Measurements from ENCODE around the gene IFI35.

Gene IFI35

GRCh38 chr17:43021741-43022512 lies 15.3 kb downstream of the IFI35 start, which contains the start of gene VAT1:
Gene VAT1, minus strand, starts transcription at chr17:43022385. Its CDS starts 63 bp downstream, at chr17:43022322.
- Mint-ChIP-seq H3K4me1 (ENCODE audit: low read depth in 2 of 2) (peaks cover 32 to 42% of the 10 kb centered on the region in 2 donors), H3K36me3 (ENCODE audit: insufficient read depth) (peaks cover 27% of the 10 kb centered on the region), H3K4me3 (peak within 1 kb of the TSS; percentile 84 to 92), H3K9me3 (no peaks in the 10 kb centered on the region), H3K27me3 (no peaks in the 10 kb centered on the region), H3K27ac (peak within 1 kb of the TSS in 1 of 2 donors; percentile 67)
- DNase-seq: peak; percentile 40 to 46 (median 45)
- peak; percentile 44 for ATAC-seq (replicated peaks)

GRCh38 chr17:43024407-43025289 lies 18.1 kb downstream of the IFI35 start, which contains the start of gene RND2:
Gene RND2, plus strand, starts transcription at chr17:43025231. Its CDS starts 117 bp downstream, at chr17:43025348.
- H3K27me3 Mint-ChIP-seq: no peaks in the 10 kb centered on the region
- ATAC-seq (replicated peaks) (peak; percentile 69), DNase-seq (peak; percentile 76 to 82 (median 78))
- H3K36me3 Mint-ChIP-seq (ENCODE audit: insufficient read depth): peaks cover 24% of the 10 kb centered on the region
- H3K4me3 Mint-ChIP-seq: peak within 1 kb of the TSS; percentile 78 to 92
- H3K27ac Mint-ChIP-seq: peak within 1 kb of the TSS; percentile 86 to 89
- H3K9me3 Mint-ChIP-seq: no peaks in the 10 kb centered on the region
- H3K4me1 Mint-ChIP-seq (ENCODE audit: low read depth in 2 of 2): peaks cover 23 to 30% of the 10 kb centered on the region in 2 donors

GRCh38 chr17:43025290-43025657 lies 18.7 kb downstream of the IFI35 start:
- H3K4me1 Mint-ChIP-seq (ENCODE audit: low read depth in 2 of 2): peaks cover 19 to 24% of the 10 kb centered on the region in 2 donors
- peaks cover 19% of the 10 kb centered on the region for H3K36me3 Mint-ChIP-seq (ENCODE audit: insufficient read depth)
- H3K9me3 Mint-ChIP-seq: no peaks in the 10 kb centered on the region
- no peaks in the 10 kb centered on the region for H3K27me3 Mint-ChIP-seq
- peak overlapping the region; percentile 78 to 92 for H3K4me3 Mint-ChIP-seq
- ATAC-seq (replicated peaks) (no peak), DNase-seq (no peak)
- H3K27ac Mint-ChIP-seq: peak overlapping the region; percentile 86 to 89

DNA sequence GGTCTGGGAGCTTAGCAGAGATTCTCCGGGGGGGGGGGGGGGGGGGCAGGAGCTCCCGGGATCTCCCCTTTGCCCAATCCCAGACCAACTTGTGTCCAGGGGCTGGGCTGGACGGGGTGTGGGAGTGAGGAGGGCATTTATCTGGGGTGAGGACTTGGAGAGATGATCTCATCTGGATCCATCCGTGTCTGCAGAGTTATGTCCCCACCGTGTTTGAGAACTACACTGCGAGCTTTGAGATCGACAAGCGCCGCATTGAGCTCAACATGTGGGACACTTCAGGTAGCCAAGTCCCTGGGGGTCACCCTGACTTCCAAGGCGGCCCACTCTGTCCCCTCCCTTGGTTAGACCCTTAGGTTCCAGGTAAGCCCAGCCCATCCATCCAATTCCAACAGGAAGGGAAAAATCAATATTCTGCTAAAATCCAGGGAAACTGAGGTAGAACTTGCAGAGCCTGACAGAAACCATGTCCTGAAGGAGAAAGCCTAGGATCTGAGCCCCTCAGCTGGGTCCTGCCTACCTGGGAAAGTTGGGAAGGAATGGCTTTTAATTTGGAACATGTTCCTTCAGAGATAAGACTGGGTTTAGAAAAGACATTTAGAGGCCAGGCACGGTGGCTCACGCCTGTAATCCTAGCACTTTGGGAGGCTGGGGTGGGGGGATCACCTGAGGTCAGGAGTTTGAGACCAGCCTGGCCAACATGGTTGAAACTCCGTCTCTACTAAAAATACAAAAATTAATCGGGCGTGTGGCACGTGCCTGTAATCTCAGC lies 19.4 kb downstream of the IFI35 start:
- DNase-seq (no peak), ATAC-seq (replicated peaks) (no peak)
- H3K36me3 Mint-ChIP-seq (ENCODE audit: insufficient read depth): peaks cover 13% of the 10 kb centered on the region
- H3K4me1 Mint-ChIP-seq (ENCODE audit: low read depth in 2 of 2): peaks cover 17% of the 10 kb centered on the region in 2 donors
- no peaks in the 10 kb centered on the region for H3K9me3 Mint-ChIP-seq
- H3K4me3 Mint-ChIP-seq: peak overlapping the region; percentile 78 to 92
- H3K27ac Mint-ChIP-seq: peak overlapping the region; percentile 86 to 89
- no peaks in the 10 kb centered on the region for H3K27me3 Mint-ChIP-seq

GRCh38 chr17:43026595-43026994 lies 20.0 kb downstream of the IFI35 start:
- ATAC-seq (replicated peaks) (no peak), DNase-seq (no peak)
- Mint-ChIP-seq H3K27ac (peak overlapping the region; percentile 13 to 31), H3K4me1 (ENCODE audit: low read depth in 2 of 2) (peaks cover 13 to 14% of the 10 kb centered on the region in 2 donors), H3K27me3 (no peaks in the 10 kb centered on the region), H3K36me3 (ENCODE audit: insufficient read depth) (peaks cover 11% of the 10 kb centered on the region), H3K9me3 (no peaks in the 10 kb centered on the region), H3K4me3 (peak overlapping the region in 1 of 2 donors; percentile 12)

DNA sequence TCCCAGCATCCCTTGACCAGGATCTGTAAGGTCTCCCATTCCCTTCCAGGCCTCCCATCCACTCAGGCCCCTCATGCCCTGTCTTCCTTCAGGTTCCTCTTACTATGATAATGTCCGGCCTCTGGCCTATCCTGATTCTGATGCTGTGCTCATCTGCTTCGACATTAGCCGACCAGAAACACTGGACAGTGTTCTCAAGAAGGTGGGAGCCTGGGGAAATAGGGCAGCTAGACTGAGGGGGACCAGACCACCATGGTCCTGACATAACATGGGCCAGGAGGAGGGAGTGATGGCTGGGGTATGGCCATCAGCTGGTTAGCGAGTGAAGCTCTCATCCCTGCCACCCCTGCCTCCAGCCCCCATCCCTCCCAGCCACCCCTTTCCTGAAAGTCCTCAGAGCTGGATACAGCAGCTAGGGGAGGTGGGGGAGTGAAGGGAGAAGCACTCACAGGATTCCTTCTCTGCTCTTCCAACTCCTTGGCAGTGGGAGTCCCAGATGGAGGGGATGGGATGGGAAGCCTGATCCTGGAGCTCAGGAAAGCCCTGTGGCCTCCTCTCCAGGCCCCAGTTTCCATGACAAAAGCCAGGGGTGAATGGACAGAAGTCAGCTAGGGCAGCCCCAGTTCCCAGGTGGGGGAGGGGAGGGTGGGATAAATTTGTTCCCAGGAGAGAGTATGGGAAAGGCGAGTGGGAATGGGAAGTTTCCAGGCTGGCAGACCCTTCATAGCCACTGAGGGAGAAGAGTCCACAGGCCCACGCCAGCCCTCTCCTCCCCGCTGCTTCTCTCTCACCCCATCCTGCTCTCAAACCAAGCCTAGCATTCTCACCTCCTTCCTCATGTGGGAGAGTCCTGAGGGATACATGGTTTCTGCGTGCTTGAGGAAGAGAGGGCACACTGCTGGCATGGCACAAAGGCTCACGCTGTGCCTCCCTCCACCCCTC lies 20.8 kb downstream of the IFI35 start:
- Mint-ChIP-seq H3K36me3 (ENCODE audit: insufficient read depth) (peaks cover 8% of the 10 kb centered on the region), H3K4me3 (no peak overlapping the region), H3K27me3 (no peaks in the 10 kb centered on the region), H3K27ac (no peak overlapping the region), H3K9me3 (no peaks in the 10 kb centered on the region), H3K4me1 (ENCODE audit: low read depth in 2 of 2) (peaks cover 12 to 13% of the 10 kb centered on the region in 2 donors)
- ATAC-seq (replicated peaks): no peak
- DNase-seq: no peak

DNA sequence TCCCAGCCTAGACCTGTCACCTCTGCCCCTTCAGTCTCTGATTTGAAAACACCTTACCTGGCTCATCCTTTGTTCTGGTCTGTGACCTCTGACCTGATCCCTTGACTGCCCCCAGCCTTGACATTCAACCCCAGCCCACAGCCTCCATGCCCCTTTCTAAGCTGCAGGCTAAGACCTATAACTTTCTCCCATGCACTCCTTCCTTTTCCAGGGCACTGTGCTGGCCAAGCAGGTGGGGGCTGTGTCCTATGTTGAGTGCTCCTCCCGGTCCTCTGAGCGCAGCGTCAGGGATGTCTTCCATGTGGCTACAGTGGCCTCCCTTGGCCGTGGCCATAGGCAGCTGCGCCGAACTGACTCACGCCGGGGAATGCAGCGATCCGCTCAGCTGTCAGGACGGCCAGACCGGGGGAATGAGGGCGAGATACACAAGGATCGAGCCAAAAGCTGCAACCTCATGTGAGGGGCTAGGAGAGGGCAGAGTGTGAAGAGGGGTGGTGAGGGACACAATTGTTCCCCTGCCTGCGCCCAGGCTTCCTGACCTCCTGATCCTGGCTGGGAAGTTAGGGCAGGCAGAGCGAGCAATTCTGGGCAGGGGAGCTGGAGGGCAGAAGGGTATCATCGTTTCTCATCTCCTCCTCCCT lies 21.8 kb downstream of the IFI35 start:
- no peak for DNase-seq
- no peaks in the 10 kb centered on the region for H3K27me3 Mint-ChIP-seq
- no peak overlapping the region for H3K4me3 Mint-ChIP-seq
- ATAC-seq (replicated peaks): no peak
- H3K4me1 Mint-ChIP-seq (ENCODE audit: low read depth in 2 of 2): peaks cover 11 to 13% of the 10 kb centered on the region in 2 donors
- peaks cover 8% of the 10 kb centered on the region for H3K36me3 Mint-ChIP-seq (ENCODE audit: insufficient read depth)
- no peak overlapping the region for H3K27ac Mint-ChIP-seq
- no peaks in the 10 kb centered on the region for H3K9me3 Mint-ChIP-seq

DNA sequence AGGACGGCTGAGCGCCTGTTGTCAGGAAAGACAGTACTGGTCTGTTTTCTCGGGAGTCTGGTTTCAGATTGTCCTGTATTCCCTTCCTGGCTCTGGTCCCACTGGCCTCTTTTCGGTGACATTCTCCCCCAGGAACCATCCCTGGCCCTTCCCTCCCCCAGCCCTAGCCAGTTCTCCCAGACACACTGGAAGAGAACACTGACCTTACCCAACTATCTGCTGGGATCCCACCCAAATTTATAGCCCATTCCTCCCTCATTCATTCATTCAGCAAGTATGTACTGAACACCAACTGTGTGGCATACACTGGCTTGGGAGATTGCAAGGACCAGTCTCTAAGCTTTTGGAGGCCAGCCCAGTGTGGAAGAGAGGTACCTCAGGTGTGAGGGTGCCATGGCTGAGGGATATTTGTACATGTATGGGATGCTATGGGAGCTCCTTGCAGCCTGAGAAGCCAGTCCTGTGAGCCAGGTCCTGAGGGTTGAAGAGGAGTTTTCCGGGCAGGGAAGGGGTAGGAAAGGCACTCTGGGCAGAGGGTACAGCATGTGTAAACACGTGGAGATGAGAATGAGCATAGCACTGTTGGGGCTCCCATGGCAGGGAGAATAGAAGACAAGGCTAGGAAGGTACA lies 23.7 kb downstream of the IFI35 start:
- ATAC-seq (replicated peaks) (no peak), DNase-seq (no peak)
- Mint-ChIP-seq H3K4me1 (ENCODE audit: low read depth in 2 of 2) (peaks cover 3 to 4% of the 10 kb centered on the region in 2 donors), H3K4me3 (no peak overlapping the region), H3K27ac (peak overlapping the region in 1 of 2 donors; percentile 6), H3K27me3 (no peaks in the 10 kb centered on the region), H3K36me3 (ENCODE audit: insufficient read depth) (no peaks in the 10 kb centered on the region), H3K9me3 (no peaks in the 10 kb centered on the region)

GRCh38 chr17:43031666-43032065 lies 25.1 kb downstream of the IFI35 start:
- no peaks in the 10 kb centered on the region for H3K36me3 Mint-ChIP-seq (ENCODE audit: insufficient read depth)
- no peak overlapping the region for H3K27ac Mint-ChIP-seq
- no peak overlapping the region for H3K4me3 Mint-ChIP-seq
- ATAC-seq (replicated peaks) (no peak), DNase-seq (no peak)
- H3K4me1 Mint-ChIP-seq (ENCODE audit: low read depth in 2 of 2): no peaks in the 10 kb centered on the region
- no peaks in the 10 kb centered on the region for H3K9me3 Mint-ChIP-seq
- H3K27me3 Mint-ChIP-seq: no peaks in the 10 kb centered on the region

GRCh38 chr17:43033948-43034881 lies 27.6 kb downstream of the IFI35 start:
- Mint-ChIP-seq H3K4me1 (ENCODE audit: low read depth in 2 of 2) (no peaks in the 10 kb centered on the region), H3K27ac (no peak overlapping the region), H3K36me3 (ENCODE audit: insufficient read depth) (peaks cover under 1% of the 10 kb centered on the region), H3K4me3 (no peak overlapping the region), H3K9me3 (no peaks in the 10 kb centered on the region), H3K27me3 (no peaks in the 10 kb centered on the region)
- no peak for DNase-seq
- ATAC-seq (replicated peaks): no peak

DNA sequence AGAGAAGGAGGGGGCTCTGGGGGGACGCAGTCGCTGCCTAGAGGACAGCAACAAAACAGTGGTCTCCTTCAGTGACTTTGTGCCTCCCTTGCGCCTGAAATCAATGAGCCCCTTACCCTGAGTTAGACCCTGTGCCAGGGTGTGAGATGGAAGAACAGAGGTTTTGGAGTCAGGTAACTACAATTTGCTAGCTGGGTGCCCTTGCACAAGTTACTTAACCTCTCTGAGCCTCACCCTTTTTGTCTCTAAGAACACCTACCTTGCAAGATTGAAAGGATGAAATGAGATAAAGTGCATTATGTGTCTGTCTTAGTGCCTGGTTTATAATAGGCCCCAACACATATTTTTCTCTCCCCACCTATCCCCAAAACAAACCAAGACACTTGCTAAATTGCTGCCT lies 28.3 kb downstream of the IFI35 start:
- no peak overlapping the region for H3K4me3 Mint-ChIP-seq

More for the DNA sequence above, 28.3 kb downstream of the IFI35 start:
- Mint-ChIP-seq H3K27me3 (no peaks in the 10 kb centered on the region), H3K27ac (no peak overlapping the region), H3K4me1 (ENCODE audit: low read depth in 2 of 2) (no peaks in the 10 kb centered on the region), H3K9me3 (no peaks in the 10 kb centered on the region), H3K36me3 (ENCODE audit: insufficient read depth) (peaks cover 4% of the 10 kb centered on the region)
- no peak for ATAC-seq (replicated peaks)
- DNase-seq: no peak

All from effector memory CD8-positive, alpha-beta T cell (primary cell).